A673 (cell line): Measurements from ENCODE around the gene LMF2. TPM values are rescaled to one million over a fixed set of nuclear protein-coding genes. Genes with fewer than 3 reads are reported as not detected.

Source experiments
- BruUV-seq: library from RNA; stranded (reverse); fragments of 400-500 nt; replicated peaks from 2 replicates; lab custom pipeline; 2021; lab: Mats Ljungman, UMichigan
- CTCF ChIA-PET: fragments of 300-600 bp; sonication (Branson Sonifier 250); formaldehyde crosslinking; loops from one replicate; lab custom pipeline; 2022; ENCODE audit warnings: antibody characterized with exemption; lab: Charles Lee
- POLR2A ChIA-PET: fragments of 300-600 bp; sonication (Branson Sonifier 250); formaldehyde crosslinking; loops from one replicate; lab custom pipeline; 2022; ENCODE audit warnings: antibody characterized with exemption; ENCODE audit not compliant: low non-redundant PET; lab: Charles Lee
- DNase-seq: peaks from one replicate; pipeline ENCODE4 v3.0.0-alpha.2; 2015; ENCODE audit warnings: low spot score
- H3K27ac ChIP-seq: fragments of 200-600 bp; sonication (generic); 2 replicates; pipeline ENCODE4 v1.5.1; 2016; ENCODE audit warnings: mixed run types, low read depth, mild to moderate bottlenecking, mixed read lengths, antibody characterized with exemption, low read length; ENCODE audit not compliant: poor library complexity, severe bottlenecking
- H3K27me3 ChIP-seq: fragments of 200-600 bp; sonication (generic); replicated peaks from 2 replicates; pipeline ENCODE4 v1.6.1; 2017; ENCODE audit warnings: mixed run types, low read depth, mild to moderate bottlenecking, mixed read lengths, antibody characterized with exemption, low read length; ENCODE audit not compliant: insufficient read depth, poor library complexity
- H3K36me3 ChIP-seq: fragments of 200-600 bp; sonication (generic); 2 replicates; pipeline ENCODE4 v1.6.1; 2016; ENCODE audit warnings: mixed run types, mild to moderate bottlenecking, mixed read lengths, antibody characterized with exemption, low read length; ENCODE audit not compliant: insufficient read depth, poor library complexity, severe bottlenecking
- H3K4me1 ChIP-seq: fragments of 200-600 bp; sonication (generic); 2 replicates; pipeline ENCODE4 v1.6.1; 2017; ENCODE audit warnings: mixed run types, mild to moderate bottlenecking, mixed read lengths, antibody characterized with exemption, low read length; ENCODE audit not compliant: insufficient read depth, poor library complexity, severe bottlenecking
- H3K4me3 ChIP-seq: fragments of 200-600 bp; sonication (generic); 2 replicates; pipeline ENCODE4 v1.5.1; 2016; ENCODE audit warnings: low read depth, mixed run types, mild to moderate bottlenecking, mixed read lengths, low read length; ENCODE audit not compliant: poor library complexity, severe bottlenecking
- H3K9me3 ChIP-seq: fragments of 200-600 bp; sonication (generic); 2 replicates; pipeline ENCODE4 v1.6.1; 2016; ENCODE audit warnings: mixed run types, low read depth, mild to moderate bottlenecking, mixed read lengths, antibody characterized with exemption, low read length; ENCODE audit not compliant: poor library complexity, severe bottlenecking
- EZH2 ChIP-seq: fragments of 200-600 bp; sonication (generic); IDR thresholded peaks from 2 replicates; pipeline ENCODE4 v1.6.1; 2017; ENCODE audit warnings: borderline replicate concordance, low read depth, mild to moderate bottlenecking, mixed read lengths, antibody characterized with exemption, low read length; ENCODE audit not compliant: poor library complexity, severe bottlenecking
- intact Hi-C: fragments of 100-400 bp; cut with micrococcal nuclease; formaldehyde crosslinking; loops from one replicate; pipeline ENCODE4 v1.10.0; 2022; ENCODE audit not compliant: unreplicated experiment
- total RNA-seq: library from RNA; stranded (reverse); gene quantifications from 2 replicates; pipeline ENCODE4 v1.2.3, GENCODE V29; 2021
- TF ChIP-seq, protein P1 (sequence below): fragments of 300-800, 200-600 bp; sonication (generic); conservative IDR thresholded peaks from 2 replicates; pipeline ENCODE4 v1.5.1; 2017; ENCODE audit warnings: low read depth, mild to moderate bottlenecking, antibody characterized with exemption, low read length, moderate library complexity, mixed read lengths

LMF2 gene
- total RNA-seq, 1 experiment from 2014 or later, result 79.2 TPM

DNA sequence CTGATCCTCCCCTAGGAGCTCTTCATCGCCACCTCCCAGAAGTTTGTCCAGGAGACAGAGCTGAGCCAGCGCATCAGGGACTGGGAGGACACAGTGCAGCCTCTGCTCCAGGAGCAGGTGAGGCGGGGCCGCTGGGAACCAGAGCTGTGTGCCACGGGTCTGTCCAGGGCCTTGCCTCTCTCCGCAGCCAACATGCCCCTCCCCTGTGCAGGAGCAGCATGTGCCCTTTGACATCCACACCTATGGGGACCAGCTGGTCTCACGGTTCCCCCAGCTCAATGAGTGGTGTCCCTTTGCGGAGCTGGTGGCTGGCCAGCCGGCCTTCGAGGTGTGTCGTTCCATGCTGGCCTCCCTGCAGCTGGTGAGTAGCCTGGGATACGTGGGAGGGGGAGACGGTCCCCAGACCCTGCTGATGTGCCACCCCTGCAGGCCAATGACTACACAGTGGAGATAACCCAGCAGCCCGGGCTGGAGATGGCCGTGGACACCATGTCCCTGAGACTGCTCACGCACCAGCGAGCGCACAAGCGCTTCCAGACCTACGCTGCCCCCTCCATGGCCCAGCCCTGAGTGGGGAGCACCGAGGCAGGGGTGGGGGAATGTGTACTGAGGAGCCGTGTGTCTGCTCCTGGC, 15.4 kb upstream of the LMF2 start:
- H3K27ac ChIP-seq, result no peak overlapping the region
- POLR2A ChIA-PET, result no interaction called here
- H3K4me1 ChIP-seq, result peaks cover 14% of the 10 kb centered on the region
- TF ChIP-seq EZH2, result no peak
- TF ChIP-seq, protein P1, sequence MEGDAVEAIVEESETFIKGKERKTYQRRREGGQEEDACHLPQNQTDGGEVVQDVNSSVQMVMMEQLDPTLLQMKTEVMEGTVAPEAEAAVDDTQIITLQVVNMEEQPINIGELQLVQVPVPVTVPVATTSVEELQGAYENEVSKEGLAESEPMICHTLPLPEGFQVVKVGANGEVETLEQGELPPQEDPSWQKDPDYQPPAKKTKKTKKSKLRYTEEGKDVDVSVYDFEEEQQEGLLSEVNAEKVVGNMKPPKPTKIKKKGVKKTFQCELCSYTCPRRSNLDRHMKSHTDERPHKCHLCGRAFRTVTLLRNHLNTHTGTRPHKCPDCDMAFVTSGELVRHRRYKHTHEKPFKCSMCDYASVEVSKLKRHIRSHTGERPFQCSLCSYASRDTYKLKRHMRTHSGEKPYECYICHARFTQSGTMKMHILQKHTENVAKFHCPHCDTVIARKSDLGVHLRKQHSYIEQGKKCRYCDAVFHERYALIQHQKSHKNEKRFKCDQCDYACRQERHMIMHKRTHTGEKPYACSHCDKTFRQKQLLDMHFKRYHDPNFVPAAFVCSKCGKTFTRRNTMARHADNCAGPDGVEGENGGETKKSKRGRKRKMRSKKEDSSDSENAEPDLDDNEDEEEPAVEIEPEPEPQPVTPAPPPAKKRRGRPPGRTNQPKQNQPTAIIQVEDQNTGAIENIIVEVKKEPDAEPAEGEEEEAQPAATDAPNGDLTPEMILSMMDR, result no peak
- no peak for DNase-seq
- BruUV-seq, result TSS peak; percentile 20
- H3K9me3 ChIP-seq, result no peaks in the 10 kb centered on the region
- no peaks in the 10 kb centered on the region for H3K27me3 ChIP-seq
- intact Hi-C loops, result no loop called here
- H3K36me3 ChIP-seq, result peaks cover 57% of the 10 kb centered on the region
- H3K4me3 ChIP-seq, result no peak overlapping the region
- CTCF ChIA-PET, result no interaction called here

DNA sequence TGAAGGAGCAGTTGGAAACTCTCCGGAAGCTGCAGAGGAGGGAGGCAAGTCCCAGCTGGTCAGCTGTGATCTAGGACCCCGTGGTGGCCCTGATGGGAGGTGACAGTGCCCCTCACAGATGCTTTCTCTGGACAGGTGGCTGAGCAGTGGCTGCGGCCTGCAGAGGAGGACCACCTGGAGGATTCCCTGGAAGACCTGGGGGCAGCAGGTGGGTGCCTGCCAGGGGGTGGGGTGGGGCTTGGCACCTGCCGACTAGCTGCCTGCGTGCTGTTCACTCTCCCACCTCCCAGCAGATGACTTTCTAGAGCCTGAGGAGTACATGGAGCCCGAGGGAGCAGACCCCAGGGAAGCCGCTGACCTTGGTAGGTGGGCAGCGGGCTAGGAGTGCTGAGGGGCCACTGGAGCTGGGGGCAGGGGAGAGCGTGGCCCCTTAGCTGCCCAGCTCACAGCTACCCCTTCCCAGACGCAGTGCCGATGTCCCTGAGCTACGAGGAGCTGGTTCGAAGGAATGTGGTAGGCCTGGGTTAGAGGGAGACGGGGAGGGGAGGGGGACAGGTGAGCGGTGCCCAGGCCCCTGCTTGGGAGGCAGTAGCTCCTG, 14.8 kb upstream of the LMF2 start:
- Histone ChIP-seq H3K4me3 (no peak overlapping the region), H3K4me1 (peaks cover 14% of the 10 kb centered on the region), H3K9me3 (no peaks in the 10 kb centered on the region), H3K36me3 (peaks cover 63% of the 10 kb centered on the region), H3K27me3 (no peaks in the 10 kb centered on the region), H3K27ac (no peak overlapping the region)
- BruUV-seq, result no TSS peak
- POLR2A ChIA-PET, result interaction anchor here (0.6 kb wide), 1 partner anchor 14 kb away, joined by 4 read pairs; the partner anchor contains the start of genes LMF2 and NCAPH2
- no peak for TF ChIP-seq EZH2
- TF ChIP-seq, protein P1, result no peak
- no peak for DNase-seq
- intact Hi-C loops, result no loop called here
- CTCF ChIA-PET, result no interaction called here

DNA sequence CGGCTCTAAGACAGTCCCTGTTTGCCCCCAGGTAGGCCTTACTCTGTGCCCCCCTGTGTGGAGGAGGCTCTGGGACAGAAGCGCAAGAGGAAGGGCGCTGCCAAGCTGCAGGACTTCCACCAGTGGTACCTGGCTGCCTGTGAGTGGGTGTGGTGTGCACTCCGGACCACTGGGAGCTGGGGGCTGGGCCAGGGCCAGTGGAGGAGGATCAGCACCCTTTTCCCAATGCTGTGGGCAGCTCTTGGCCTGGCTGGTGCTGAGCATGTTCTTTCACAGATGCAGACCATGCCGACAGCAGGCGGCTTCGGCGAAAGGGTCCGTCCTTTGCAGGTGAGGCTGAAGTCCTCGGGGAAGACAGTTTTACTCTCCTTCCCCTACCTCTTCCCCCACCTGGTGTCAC, 14.2 kb upstream of the LMF2 start:
- no peaks in the 10 kb centered on the region for H3K9me3 ChIP-seq
- no peaks in the 10 kb centered on the region for H3K27me3 ChIP-seq
- no TSS peak for BruUV-seq
- ChIA-PET POLR2A (no interaction called here), CTCF (no interaction called here)
- peaks cover 12% of the 10 kb centered on the region for H3K4me1 ChIP-seq
- H3K36me3 ChIP-seq, result peaks cover 69% of the 10 kb centered on the region
- no peak overlapping the region for H3K27ac ChIP-seq
- intact Hi-C loops, result no loop called here
- TF ChIP-seq EZH2, result no peak
- TF ChIP-seq, protein P1, result no peak
- no peak for DNase-seq
- no peak overlapping the region for H3K4me3 ChIP-seq
